Chondrocyte (in vitro differentiated cells): ENCODE measurements around the gene CLTB. TPM values are rescaled to one million over a fixed set of nuclear protein-coding genes. Genes with fewer than 3 reads are reported as not detected.
A peak's percentile ranks its signal among the peaks of the same experiment; 100 is the strongest.

ENCODE experiments used
- DNase-seq: peaks from one replicate; pipeline ENCODE4 v3.0.0; 2021; ENCODE audit warnings: mixed read lengths, low spot score
- H3K27ac Mint-ChIP-seq: one replicate; pipeline ENCODE4 v1.8.0; 2021; ENCODE audit warnings: mild to moderate bottlenecking, moderate library complexity, mixed read lengths; ENCODE audit not compliant: unreplicated experiment
- H3K27me3 Mint-ChIP-seq: 2 replicates; pipeline ENCODE4 v1.8.0; 2021; ENCODE audit warnings: low read depth, mixed read lengths
- H3K36me3 Mint-ChIP-seq: 2 replicates; pipeline ENCODE4 v1.8.0; 2021; ENCODE audit warnings: low read depth, mixed read lengths
- H3K4me1 Mint-ChIP-seq: 2 replicates; pipeline ENCODE4 v1.8.0; 2021; ENCODE audit warnings: low read depth, mild to moderate bottlenecking, mixed read lengths
- H3K4me3 Mint-ChIP-seq: one replicate; pipeline ENCODE4 v1.8.0; 2021; ENCODE audit warnings: mild to moderate bottlenecking, moderate library complexity, mixed read lengths; ENCODE audit not compliant: unreplicated experiment
- H3K9me3 Mint-ChIP-seq: 2 replicates; pipeline ENCODE4 v1.8.0; 2021; ENCODE audit warnings: low read depth, mixed read lengths
- CTCF ChIP-seq: fragments of 200-600 bp; sonication (generic); IDR thresholded peaks from 2 replicates; pipeline ENCODE4 v1.5.0; 2021; ENCODE audit warnings: antibody characterized with exemption, mild to moderate bottlenecking, moderate library complexity
- total RNA-seq: library from RNA; stranded (reverse); gene quantifications from 3 replicates; pipeline ENCODE4 v1.2.1, GENCODE V29; 2021

The CLTB gene
- total RNA-seq, 1 donor from 2014 or later: 65.3 TPM

GRCh38 chr5:176369934-176370711, 46.2 kb downstream of the CLTB start:
- H3K27me3 Mint-ChIP-seq: no peaks in the 10 kb centered on the region
- DNase-seq: no peak
- peaks cover 22% of the 10 kb centered on the region for H3K36me3 Mint-ChIP-seq
- peaks cover 19% of the 10 kb centered on the region for H3K4me1 Mint-ChIP-seq
- no peak overlapping the region for H3K4me3 Mint-ChIP-seq
- H3K9me3 Mint-ChIP-seq: no peaks in the 10 kb centered on the region
- H3K27ac Mint-ChIP-seq: no peak overlapping the region
- TF ChIP-seq CTCF: no peak

GRCh38 chr5:176368726-176369125, 47.6 kb downstream of the CLTB start:
- no peaks in the 10 kb centered on the region for H3K27me3 Mint-ChIP-seq
- TF ChIP-seq CTCF: no peak
- H3K9me3 Mint-ChIP-seq: no peaks in the 10 kb centered on the region
- H3K27ac Mint-ChIP-seq: no peak overlapping the region
- no peak overlapping the region for H3K4me3 Mint-ChIP-seq
- peaks cover 22% of the 10 kb centered on the region for H3K4me1 Mint-ChIP-seq
- H3K36me3 Mint-ChIP-seq: peaks cover 22% of the 10 kb centered on the region
- DNase-seq: no peak

- Mint-ChIP-seq H3K4me1 (peaks cover 30% of the 10 kb centered on the region), H3K27me3 (no peaks in the 10 kb centered on the region), H3K4me3 (peak overlapping the region; percentile 74), H3K27ac (peak overlapping the region; percentile 68), H3K9me3 (no peaks in the 10 kb centered on the region), H3K36me3 (peaks cover 20% of the 10 kb centered on the region)
- TF ChIP-seq CTCF: no peak
- no peak for DNase-seq
Measured at GRCh38 chr5:176366232-176366894, 50.0 kb downstream of the CLTB start.

GRCh38 chr5:176365351-176366231, 50.7 kb downstream of the CLTB start, which contains the start of gene ARL10:
Gene ARL10, plus strand, starts transcription at chr5:176365487. Its CDS starts 77 bp downstream, at chr5:176365564.
- peaks cover 30% of the 10 kb centered on the region for H3K4me1 Mint-ChIP-seq
- H3K27ac Mint-ChIP-seq: peak within 1 kb of the TSS; percentile 49
- peak; percentile 30 for TF ChIP-seq CTCF
- peaks cover 20% of the 10 kb centered on the region for H3K36me3 Mint-ChIP-seq
- no peaks in the 10 kb centered on the region for H3K27me3 Mint-ChIP-seq
- DNase-seq: no peak
- peak within 1 kb of the TSS; percentile 74 for H3K4me3 Mint-ChIP-seq
- no peaks in the 10 kb centered on the region for H3K9me3 Mint-ChIP-seq
